GM23338 (cell line): ENCODE data around the gene TNIP2. TPM values are rescaled to one million over a fixed set of nuclear protein-coding genes. Genes with fewer than 3 reads are reported as not detected.

Experiments
- ATAC-seq: fragments of 200-7000 bp; cut with Tn5 transposase; 3 replicates; pipeline ENCODE4 v1.9.1; 2020
- DNase-seq: peaks from one replicate; pipeline ENCODE4 v3.0.0-alpha.2; 2015; ENCODE audit warnings: low spot score
- H2AFZ ChIP-seq: fragments of 200-600 bp; sonication (generic); 2 replicates; pipeline ENCODE4 v1.8.0; 2016; ENCODE audit warnings: antibody characterized with exemption, mild to moderate bottlenecking, moderate library complexity
- H3F3A ChIP-seq: fragments of 200-600 bp; sonication (generic); replicated peaks from 2 replicates; pipeline ENCODE4 v1.8.0; 2017; ENCODE audit warnings: antibody characterized with exemption, mixed run types, low read depth
- H3K27ac ChIP-seq: fragments of 200-600 bp; sonication (generic); 2 replicates; pipeline ENCODE4 v1.6.1; 2016; ENCODE audit warnings: low read depth
- H3K27me3 ChIP-seq: fragments of 200-600 bp; sonication (generic); 2 replicates; pipeline ENCODE4 v1.8.0; 2016; ENCODE audit warnings: mild to moderate bottlenecking, mixed run types, moderate library complexity; ENCODE audit not compliant: insufficient read depth
- H3K36me3 ChIP-seq: fragments of 200-600 bp; sonication (generic); 2 replicates; pipeline ENCODE4 v1.8.0; 2016; ENCODE audit warnings: mild to moderate bottlenecking; ENCODE audit not compliant: insufficient read depth
- H3K4me1 ChIP-seq: fragments of 200-600 bp; sonication (generic); 2 replicates; pipeline ENCODE4 v1.8.0; 2016; ENCODE audit warnings: mild to moderate bottlenecking, moderate library complexity; ENCODE audit not compliant: insufficient read depth
- H3K4me2 ChIP-seq: fragments of 200-600 bp; sonication (generic); 2 replicates; pipeline ENCODE4 v1.7.1; 2017; ENCODE audit warnings: mixed run types
- H3K4me3 ChIP-seq: fragments of 200-600 bp; sonication (generic); 2 replicates; pipeline ENCODE4 v1.6.1; 2016; ENCODE audit warnings: mixed run types
- H3K79me2 ChIP-seq: fragments of 200-600 bp; sonication (generic); replicated peaks from 2 replicates; pipeline ENCODE4 v1.8.0; 2017; ENCODE audit warnings: mild to moderate bottlenecking; ENCODE audit not compliant: insufficient read depth
- H3K9me2 ChIP-seq: fragments of 200-600 bp; sonication (generic); 2 replicates; pipeline ENCODE4 v1.8.0; 2017; ENCODE audit not compliant: insufficient read depth
- H4K20me1 ChIP-seq: fragments of 200-600 bp; sonication (generic); replicated peaks from 2 replicates; pipeline ENCODE4 v1.8.0; 2017; ENCODE audit warnings: mild to moderate bottlenecking; ENCODE audit not compliant: insufficient read depth
- H3K27ac Mint-ChIP-seq: 2 replicates; pipeline ENCODE4 v1.8.0; 2020; ENCODE audit warnings: inconsistent platforms, mild to moderate bottlenecking, moderate library complexity, mixed read lengths
- H3K27me3 Mint-ChIP-seq: 3 replicates; pipeline ENCODE4 v1.8.0; 2022; ENCODE audit warnings: low read depth, mild to moderate bottlenecking, moderate library complexity, mixed read lengths, inconsistent platforms; ENCODE audit not compliant: insufficient read depth, poor library complexity
- H3K36me3 Mint-ChIP-seq: 3 replicates; pipeline ENCODE4 v1.8.0; 2021; ENCODE audit warnings: low read depth, mild to moderate bottlenecking, inconsistent platforms, moderate library complexity, mixed read lengths
- H3K4me1 Mint-ChIP-seq: 3 replicates; pipeline ENCODE4 v1.8.0; 2020; ENCODE audit warnings: mild to moderate bottlenecking, inconsistent platforms, mixed read lengths
- H3K4me3 Mint-ChIP-seq: 3 replicates; pipeline ENCODE4 v1.8.0; 2021; ENCODE audit warnings: moderate library complexity, mild to moderate bottlenecking, inconsistent platforms, mixed read lengths
- H3K9me3 Mint-ChIP-seq: 3 replicates; pipeline ENCODE4 v1.8.0; 2020; ENCODE audit warnings: moderate library complexity, mild to moderate bottlenecking, inconsistent platforms, mixed read lengths
- POLR2AphosphoS5 ChIP-seq: IDR thresholded peaks from 2 replicates; pipeline ENCODE4 v1.6.1; 2016; ENCODE audit warnings: antibody characterized with exemption, low read depth
- STAT1 ChIP-seq: IDR thresholded peaks from one replicate; pipeline ENCODE4 v1.6.1; 2016; ENCODE audit warnings: antibody characterized with exemption; ENCODE audit not compliant: unreplicated experiment
- polyA plus RNA-seq: library from polyadenylated mRNA; unstranded; fragments of >200 nt; fragmentation: Nextera tagmentation; extraction: Ambion mirVana; gene quantifications from 2 replicates; pipeline ENCODE4 v1.2.1, GENCODE V29; 2016
- total RNA-seq: library from RNA; depleted of rRNA; stranded (reverse); fragments of >200 nt; shearing (Covaris generic); gene quantifications from 2 replicates; pipeline ENCODE4 v1.2.3, GENCODE V29; 2014
- TF ChIP-seq, protein P1 (sequence below): fragments of 250-450 bp; sonication (Bioruptor Pico); IDR thresholded peaks from 2 replicates; pipeline ENCODE4 v1.5.0; 2020; ENCODE audit warnings: mild to moderate bottlenecking, moderate library complexity
- TF ChIP-seq, protein P2 (sequence below), 2 experiments: fragments of 200-600 bp in 1 of 2; sonication (generic) in 1 of 2; conservative IDR thresholded peaks; 2 replicates each; pipeline versions ENCODE4 v1.5.1 to v1.6.1; 2016 to 2017; ENCODE audit warnings: antibody characterized with exemption in 2 of 2, low read depth in 2 of 2, mild to moderate bottlenecking in 2 of 2, moderate library complexity in 1 of 2
- TF ChIP-seq, protein P3 (sequence below): IDR thresholded peaks from one replicate; pipeline ENCODE4 v1.6.1; 2018; ENCODE audit warnings: antibody characterized with exemption; ENCODE audit not compliant: unreplicated experiment

TNIP2 gene
- total and polyA plus RNA-seq, 2 experiments from 2014 or later: 34.8 to 61.4 TPM

DNA sequence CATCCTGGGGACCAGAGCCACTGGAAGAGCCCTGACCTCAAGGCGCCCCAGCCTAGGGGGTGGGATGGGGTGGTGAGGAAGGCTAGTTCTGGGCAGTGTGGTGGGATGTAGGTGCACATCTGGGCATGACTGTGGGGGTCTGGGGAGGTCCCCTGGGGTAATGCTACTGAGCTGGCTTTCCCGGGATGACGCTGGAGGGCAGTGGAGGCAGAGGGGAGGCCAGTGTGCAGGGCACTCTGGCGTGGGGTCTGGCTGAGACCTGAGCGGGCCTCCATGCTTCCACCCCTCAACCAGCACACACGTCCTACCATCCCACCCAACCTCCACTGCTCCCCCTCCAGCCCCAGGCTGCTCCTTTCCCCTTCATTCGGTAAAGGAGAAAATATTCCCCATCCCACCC is 32.0 kb upstream of the TNIP2 start:
- Histone ChIP-seq H3K79me2 (no peaks in the 10 kb centered on the region), H3K9me2 (no peaks in the 10 kb centered on the region), H3K4me1 (peaks cover 5% of the 10 kb centered on the region), H3F3A (0 out of 2 replicates have a peak, but pooled peaks cover 5% of the 10 kb centered on the region), H4K20me1 (no peaks in the 10 kb centered on the region), H3K4me2 (no peak overlapping the region), H2AFZ (no peak overlapping the region), H3K4me3 (no peak overlapping the region), H3K36me3 (no peaks in the 10 kb centered on the region), H3K27me3 (peaks cover 6% of the 10 kb centered on the region; the same call in 1 of the 2 replicates), H3K27ac (no peak overlapping the region)
- H3K4me3 Mint-ChIP-seq: no peak overlapping the region
- TF ChIP-seq, protein P1, sequence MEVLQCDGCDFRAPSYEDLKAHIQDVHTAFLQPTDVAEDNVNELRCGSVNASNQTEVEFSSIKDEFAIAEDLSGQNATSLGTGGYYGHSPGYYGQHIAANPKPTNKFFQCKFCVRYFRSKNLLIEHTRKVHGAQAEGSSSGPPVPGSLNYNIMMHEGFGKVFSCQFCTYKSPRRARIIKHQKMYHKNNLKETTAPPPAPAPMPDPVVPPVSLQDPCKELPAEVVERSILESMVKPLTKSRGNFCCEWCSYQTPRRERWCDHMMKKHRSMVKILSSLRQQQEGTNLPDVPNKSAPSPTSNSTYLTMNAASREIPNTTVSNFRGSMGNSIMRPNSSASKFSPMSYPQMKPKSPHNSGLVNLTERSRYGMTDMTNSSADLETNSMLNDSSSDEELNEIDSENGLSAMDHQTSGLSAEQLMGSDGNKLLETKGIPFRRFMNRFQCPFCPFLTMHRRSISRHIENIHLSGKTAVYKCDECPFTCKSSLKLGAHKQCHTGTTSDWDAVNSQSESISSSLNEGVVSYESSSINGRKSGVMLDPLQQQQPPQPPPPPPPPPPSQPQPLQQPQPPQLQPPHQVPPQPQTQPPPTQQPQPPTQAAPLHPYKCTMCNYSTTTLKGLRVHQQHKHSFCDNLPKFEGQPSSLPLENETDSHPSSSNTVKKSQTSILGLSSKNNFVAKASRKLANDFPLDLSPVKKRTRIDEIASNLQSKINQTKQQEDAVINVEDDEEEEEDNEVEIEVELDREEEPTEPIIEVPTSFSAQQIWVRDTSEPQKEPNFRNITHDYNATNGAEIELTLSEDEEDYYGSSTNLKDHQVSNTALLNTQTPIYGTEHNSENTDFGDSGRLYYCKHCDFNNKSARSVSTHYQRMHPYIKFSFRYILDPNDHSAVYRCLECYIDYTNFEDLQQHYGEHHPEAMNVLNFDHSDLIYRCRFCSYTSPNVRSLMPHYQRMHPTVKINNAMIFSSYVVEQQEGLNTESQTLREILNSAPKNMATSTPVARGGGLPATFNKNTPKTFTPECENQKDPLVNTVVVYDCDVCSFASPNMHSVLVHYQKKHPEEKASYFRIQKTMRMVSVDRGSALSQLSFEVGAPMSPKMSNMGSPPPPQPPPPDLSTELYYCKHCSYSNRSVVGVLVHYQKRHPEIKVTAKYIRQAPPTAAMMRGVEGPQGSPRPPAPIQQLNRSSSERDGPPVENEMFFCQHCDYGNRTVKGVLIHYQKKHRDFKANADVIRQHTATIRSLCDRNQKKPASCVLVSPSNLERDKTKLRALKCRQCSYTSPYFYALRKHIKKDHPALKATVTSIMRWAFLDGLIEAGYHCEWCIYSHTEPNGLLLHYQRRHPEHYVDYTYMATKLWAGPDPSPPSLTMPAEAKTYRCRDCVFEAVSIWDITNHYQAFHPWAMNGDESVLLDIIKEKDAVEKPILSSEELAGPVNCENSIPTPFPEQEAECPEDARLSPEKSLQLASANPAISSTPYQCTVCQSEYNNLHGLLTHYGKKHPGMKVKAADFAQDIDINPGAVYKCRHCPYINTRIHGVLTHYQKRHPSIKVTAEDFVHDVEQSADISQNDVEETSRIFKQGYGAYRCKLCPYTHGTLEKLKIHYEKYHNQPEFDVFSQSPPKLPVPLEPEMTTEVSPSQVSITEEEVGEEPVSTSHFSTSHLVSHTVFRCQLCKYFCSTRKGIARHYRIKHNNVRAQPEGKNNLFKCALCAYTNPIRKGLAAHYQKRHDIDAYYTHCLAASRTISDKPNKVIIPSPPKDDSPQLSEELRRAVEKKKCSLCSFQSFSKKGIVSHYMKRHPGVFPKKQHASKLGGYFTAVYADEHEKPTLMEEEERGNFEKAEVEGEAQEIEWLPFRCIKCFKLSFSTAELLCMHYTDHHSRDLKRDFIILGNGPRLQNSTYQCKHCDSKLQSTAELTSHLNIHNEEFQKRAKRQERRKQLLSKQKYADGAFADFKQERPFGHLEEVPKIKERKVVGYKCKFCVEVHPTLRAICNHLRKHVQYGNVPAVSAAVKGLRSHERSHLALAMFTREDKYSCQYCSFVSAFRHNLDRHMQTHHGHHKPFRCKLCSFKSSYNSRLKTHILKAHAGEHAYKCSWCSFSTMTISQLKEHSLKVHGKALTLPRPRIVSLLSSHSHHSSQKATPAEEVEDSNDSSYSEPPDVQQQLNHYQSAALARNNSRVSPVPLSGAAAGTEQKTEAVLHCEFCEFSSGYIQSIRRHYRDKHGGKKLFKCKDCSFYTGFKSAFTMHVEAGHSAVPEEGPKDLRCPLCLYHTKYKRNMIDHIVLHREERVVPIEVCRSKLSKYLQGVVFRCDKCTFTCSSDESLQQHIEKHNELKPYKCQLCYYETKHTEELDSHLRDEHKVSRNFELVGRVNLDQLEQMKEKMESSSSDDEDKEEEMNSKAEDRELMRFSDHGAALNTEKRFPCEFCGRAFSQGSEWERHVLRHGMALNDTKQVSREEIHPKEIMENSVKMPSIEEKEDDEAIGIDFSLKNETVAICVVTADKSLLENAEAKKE (CRISPR knock-in tag): no peak
- TF ChIP-seq STAT1: no peak
- no peak for TF ChIP-seq POLR2AphosphoS5
- no peaks in the 10 kb centered on the region for H3K36me3 Mint-ChIP-seq
- no peak overlapping the region for H3K27ac Mint-ChIP-seq
- ATAC-seq (no peak), DNase-seq (no peak)
- H3K9me3 Mint-ChIP-seq: peaks cover 4% of the 10 kb centered on the region; the same call in 2 of the 3 replicates
- H3K27me3 Mint-ChIP-seq: peaks cover 16% of the 10 kb centered on the region
- peaks cover 15% of the 10 kb centered on the region for H3K4me1 Mint-ChIP-seq

DNA sequence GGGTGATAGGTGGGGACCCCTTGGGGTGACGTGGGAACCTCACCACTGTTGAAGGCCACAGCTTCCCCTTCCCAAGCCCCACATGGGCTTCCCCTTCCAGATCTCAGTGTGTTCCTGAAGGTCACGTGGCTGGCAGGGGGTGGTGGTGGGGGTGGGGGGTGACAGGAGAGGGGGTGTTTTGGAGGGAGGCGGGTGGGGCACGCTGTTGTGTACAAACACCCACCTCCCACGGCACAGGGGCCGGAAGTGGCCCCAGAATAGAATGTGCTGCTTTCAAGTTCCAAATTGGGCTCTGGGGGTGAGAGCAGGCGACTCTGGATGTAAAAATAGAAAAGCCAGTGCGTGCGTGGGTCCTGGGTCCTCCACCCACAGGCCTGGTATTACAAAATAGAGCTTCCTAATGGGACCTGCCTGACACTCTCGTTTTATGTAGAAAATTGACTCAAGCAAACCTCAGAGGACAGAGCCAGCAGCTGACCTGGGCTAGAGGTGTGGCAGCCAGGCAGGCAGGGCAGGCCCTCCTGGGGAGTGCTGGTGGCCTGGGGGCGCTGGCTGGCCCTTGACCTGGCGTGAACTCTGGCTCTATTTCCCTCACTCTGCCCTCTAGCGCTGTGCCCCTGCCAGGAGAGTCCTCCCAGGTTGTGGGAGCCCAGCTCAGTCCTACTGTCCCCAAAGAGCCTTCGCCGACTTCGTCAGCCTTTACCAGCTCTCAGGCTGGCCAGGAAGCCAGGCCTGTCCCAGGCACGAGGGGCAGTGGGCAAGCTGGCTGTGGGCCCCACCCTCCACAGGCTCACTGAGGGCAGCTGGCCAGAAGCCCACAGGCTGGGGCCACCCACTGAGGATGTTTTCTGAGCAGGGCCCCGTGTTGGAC is 31.3 kb upstream of the TNIP2 start:
- TF ChIP-seq, protein P2, sequence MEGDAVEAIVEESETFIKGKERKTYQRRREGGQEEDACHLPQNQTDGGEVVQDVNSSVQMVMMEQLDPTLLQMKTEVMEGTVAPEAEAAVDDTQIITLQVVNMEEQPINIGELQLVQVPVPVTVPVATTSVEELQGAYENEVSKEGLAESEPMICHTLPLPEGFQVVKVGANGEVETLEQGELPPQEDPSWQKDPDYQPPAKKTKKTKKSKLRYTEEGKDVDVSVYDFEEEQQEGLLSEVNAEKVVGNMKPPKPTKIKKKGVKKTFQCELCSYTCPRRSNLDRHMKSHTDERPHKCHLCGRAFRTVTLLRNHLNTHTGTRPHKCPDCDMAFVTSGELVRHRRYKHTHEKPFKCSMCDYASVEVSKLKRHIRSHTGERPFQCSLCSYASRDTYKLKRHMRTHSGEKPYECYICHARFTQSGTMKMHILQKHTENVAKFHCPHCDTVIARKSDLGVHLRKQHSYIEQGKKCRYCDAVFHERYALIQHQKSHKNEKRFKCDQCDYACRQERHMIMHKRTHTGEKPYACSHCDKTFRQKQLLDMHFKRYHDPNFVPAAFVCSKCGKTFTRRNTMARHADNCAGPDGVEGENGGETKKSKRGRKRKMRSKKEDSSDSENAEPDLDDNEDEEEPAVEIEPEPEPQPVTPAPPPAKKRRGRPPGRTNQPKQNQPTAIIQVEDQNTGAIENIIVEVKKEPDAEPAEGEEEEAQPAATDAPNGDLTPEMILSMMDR (conservative IDR thresholded peaks at IDR 0.05; ENCODE audit: low read depth in 2 of 2): peak; percentile 9 to 43; a peak in 2 of 4 replicates
- TF ChIP-seq, protein P3, sequence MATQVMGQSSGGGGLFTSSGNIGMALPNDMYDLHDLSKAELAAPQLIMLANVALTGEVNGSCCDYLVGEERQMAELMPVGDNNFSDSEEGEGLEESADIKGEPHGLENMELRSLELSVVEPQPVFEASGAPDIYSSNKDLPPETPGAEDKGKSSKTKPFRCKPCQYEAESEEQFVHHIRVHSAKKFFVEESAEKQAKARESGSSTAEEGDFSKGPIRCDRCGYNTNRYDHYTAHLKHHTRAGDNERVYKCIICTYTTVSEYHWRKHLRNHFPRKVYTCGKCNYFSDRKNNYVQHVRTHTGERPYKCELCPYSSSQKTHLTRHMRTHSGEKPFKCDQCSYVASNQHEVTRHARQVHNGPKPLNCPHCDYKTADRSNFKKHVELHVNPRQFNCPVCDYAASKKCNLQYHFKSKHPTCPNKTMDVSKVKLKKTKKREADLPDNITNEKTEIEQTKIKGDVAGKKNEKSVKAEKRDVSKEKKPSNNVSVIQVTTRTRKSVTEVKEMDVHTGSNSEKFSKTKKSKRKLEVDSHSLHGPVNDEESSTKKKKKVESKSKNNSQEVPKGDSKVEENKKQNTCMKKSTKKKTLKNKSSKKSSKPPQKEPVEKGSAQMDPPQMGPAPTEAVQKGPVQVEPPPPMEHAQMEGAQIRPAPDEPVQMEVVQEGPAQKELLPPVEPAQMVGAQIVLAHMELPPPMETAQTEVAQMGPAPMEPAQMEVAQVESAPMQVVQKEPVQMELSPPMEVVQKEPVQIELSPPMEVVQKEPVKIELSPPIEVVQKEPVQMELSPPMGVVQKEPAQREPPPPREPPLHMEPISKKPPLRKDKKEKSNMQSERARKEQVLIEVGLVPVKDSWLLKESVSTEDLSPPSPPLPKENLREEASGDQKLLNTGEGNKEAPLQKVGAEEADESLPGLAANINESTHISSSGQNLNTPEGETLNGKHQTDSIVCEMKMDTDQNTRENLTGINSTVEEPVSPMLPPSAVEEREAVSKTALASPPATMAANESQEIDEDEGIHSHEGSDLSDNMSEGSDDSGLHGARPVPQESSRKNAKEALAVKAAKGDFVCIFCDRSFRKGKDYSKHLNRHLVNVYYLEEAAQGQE: no peak
- H3K9me2 ChIP-seq: no peaks in the 10 kb centered on the region
- Mint-ChIP-seq H3K27ac (no peak overlapping the region), H3K9me3 (peaks cover 4% of the 10 kb centered on the region; the same call in 2 of the 3 replicates), H3K27me3 (peaks cover 16% of the 10 kb centered on the region), H3K4me1 (peaks cover 19% of the 10 kb centered on the region), H3K4me3 (no peak overlapping the region), H3K36me3 (no peaks in the 10 kb centered on the region)
- no peak overlapping the region for H3K27ac ChIP-seq
- peak; percentile 50 for ATAC-seq
- no peaks in the 10 kb centered on the region for H4K20me1 ChIP-seq
- no peaks in the 10 kb centered on the region for H3K36me3 ChIP-seq
- H3K27me3 ChIP-seq: peaks cover 5% of the 10 kb centered on the region; the same call in 1 of the 2 replicates
- H3K4me2 ChIP-seq: no peak overlapping the region
- H3F3A ChIP-seq: 0 out of 2 replicates have a peak, but pooled peaks cover 8% of the 10 kb centered on the region
- H3K4me3 ChIP-seq: no peak overlapping the region
- no peaks in the 10 kb centered on the region for H3K79me2 ChIP-seq
- H3K4me1 ChIP-seq: peaks cover 5% of the 10 kb centered on the region
- no peak for DNase-seq
- no peak overlapping the region for H2AFZ ChIP-seq
